Fibroblast of lung (primary cell): ENCODE results near the gene POU2F1. TPM values are rescaled to one million over a fixed set of nuclear protein-coding genes. Genes with fewer than 3 reads are reported as not detected.
A peak's percentile ranks its signal among the peaks of the same experiment; 100 is the strongest.

ENCODE experiments used
- DNase-seq, 2 donors: peaks; one replicate each; pipeline versions ENCODE4 v3.0.0 to v3.0.0-alpha.2; 2010; ENCODE audit warnings: low read depth in 2 of 2
- H2AFZ ChIP-seq: 2 replicates; pipeline ENCODE4 v1.5.1; 2012; ENCODE audit warnings: low read length, control low read depth, inconsistent platforms
- H3K27ac ChIP-seq: 2 replicates; pipeline ENCODE4 v1.5.1; 2011; ENCODE audit warnings: low read length, control low read depth; ENCODE audit not compliant: insufficient read depth
- H3K27me3 ChIP-seq: 2 replicates; pipeline ENCODE4 v1.5.1; 2011; ENCODE audit warnings: mild to moderate bottlenecking, low read length; ENCODE audit not compliant: control insufficient read depth, insufficient read depth
- H3K36me3 ChIP-seq: 2 replicates; pipeline ENCODE4 v1.5.1; 2011; ENCODE audit warnings: low read length; ENCODE audit not compliant: control insufficient read depth, insufficient read depth
- H3K4me1 ChIP-seq: 2 replicates; pipeline ENCODE4 v1.5.1; 2011; ENCODE audit warnings: low read length; ENCODE audit not compliant: control insufficient read depth, insufficient read depth; ENCODE audit errors: extremely low read depth
- H3K4me2 ChIP-seq: 2 replicates; pipeline ENCODE4 v1.5.1; 2011; ENCODE audit warnings: low read length, control low read depth; ENCODE audit not compliant: insufficient read depth; ENCODE audit errors: extremely low read depth
- H3K4me3 ChIP-seq, 4 experiments: fragments of 200-600 bp in 1 of 4; sonication (generic) in 1 of 4; replicated peaks in 1 of 4; 2 replicates each; pipeline ENCODE4 v1.5.1; 2011 to 2016; ENCODE audit warnings: low read length in 4 of 4, low read depth in 3 of 4, mild to moderate bottlenecking in 3 of 4, control low read depth in 2 of 4, inconsistent platforms in 1 of 4, mixed read lengths in 1 of 4; ENCODE audit not compliant: insufficient read depth in 1 of 4; ENCODE audit errors: control extremely low read depth in 1 of 4
- H3K79me2 ChIP-seq: 2 replicates; pipeline ENCODE4 v1.5.1; 2012; ENCODE audit warnings: mild to moderate bottlenecking, low read length, inconsistent platforms; ENCODE audit not compliant: control insufficient read depth, insufficient read depth
- H3K9ac ChIP-seq: 2 replicates; pipeline ENCODE4 v1.5.1; 2011; ENCODE audit warnings: mild to moderate bottlenecking, low read length, control low read depth; ENCODE audit not compliant: insufficient read depth
- H3K9me3 ChIP-seq: 2 replicates; pipeline ENCODE4 v1.5.1; 2012; ENCODE audit warnings: low read depth, low read length; ENCODE audit not compliant: control insufficient read depth, insufficient read depth
- H4K20me1 ChIP-seq: 2 replicates; pipeline ENCODE4 v1.5.1; 2011; ENCODE audit warnings: low read length; ENCODE audit not compliant: control insufficient read depth, insufficient read depth; ENCODE audit errors: extremely low read depth
- CTCF ChIP-seq, 2 donors: IDR thresholded peaks in 1 of 2; conservative IDR thresholded peaks in 1 of 2; 1 replicate in 1 of 2; 2 replicates in 1 of 2; pipeline ENCODE4 v1.5.1; 2011 to 2012; ENCODE audit warnings: low read length in 2 of 2, control low read depth in 1 of 2, inconsistent platforms in 1 of 2, low read depth in 1 of 2, mild to moderate bottlenecking in 1 of 2
- EZH2 ChIP-seq: IDR thresholded peaks from 2 replicates; pipeline ENCODE4 v1.5.1; 2012; ENCODE audit warnings: low read length, control low read depth, mild to moderate bottlenecking; ENCODE audit errors: missing control alignments
- polyA plus RNA-seq, 2 donors: library from polyadenylated mRNA; depleted of rRNA in 1 of 2; stranded (reverse) in 1 of 2; unstranded in 1 of 2; fragments of >200 nt; gene quantifications; 2 replicates each; pipeline ENCODE4 v1.2.1, GENCODE V29; 2011 to 2012; ENCODE audit warnings: missing spikeins in 1 of 2
- total RNA-seq: library from RNA; depleted of rRNA; stranded (reverse); fragments of >200 nt; gene quantifications from 2 replicates; pipeline ENCODE4 v1.2.1, GENCODE V29; 2014

The POU2F1 gene
- total and polyA plus RNA-seq, 2 donors (not counting 1 experiment from before 2014, with no cell fraction given): 3.5 to 4.3 TPM

GRCh38 chr1:167438171-167439138 lies 217.8 kb downstream of the POU2F1 start:
- no peaks in the 10 kb centered on the region for H3K36me3 ChIP-seq
- no peaks in the 10 kb centered on the region for H3K9me3 ChIP-seq
- no peak overlapping the region for H3K4me3 ChIP-seq
- H2AFZ ChIP-seq: no peak overlapping the region
- no peak overlapping the region for H3K27ac ChIP-seq
- H4K20me1 ChIP-seq: no peaks in the 10 kb centered on the region
- no peaks in the 10 kb centered on the region for H3K4me1 ChIP-seq
- DNase-seq: no peak
- no peak overlapping the region for H3K4me2 ChIP-seq
- H3K27me3 ChIP-seq: no peaks in the 10 kb centered on the region
- H3K79me2 ChIP-seq: no peaks in the 10 kb centered on the region
- TF ChIP-seq CTCF (conservative IDR thresholded peaks at IDR 0.05 in 1 of 2, IDR thresholded peaks at IDR 0.05 in 1 of 2; ENCODE audit: low read depth in 1 of 2, low read length in 2 of 2) (no peak), EZH2 (no peak)
- H3K9ac ChIP-seq: no peak overlapping the region

GRCh38 chr1:167439301-167439988 lies 218.8 kb downstream of the POU2F1 start:
- Histone ChIP-seq H3K27ac (no peak overlapping the region), H4K20me1 (no peaks in the 10 kb centered on the region), H3K9ac (no peak overlapping the region), H3K27me3 (no peaks in the 10 kb centered on the region), H3K4me1 (no peaks in the 10 kb centered on the region), H3K4me3 (peak overlapping the region; percentile 18 to 51 (median 36)), H3K9me3 (no peaks in the 10 kb centered on the region), H2AFZ (peak overlapping the region; percentile 34), H3K36me3 (no peaks in the 10 kb centered on the region), H3K4me2 (peak overlapping the region; percentile 75), H3K79me2 (no peaks in the 10 kb centered on the region)
- DNase-seq: peak; percentile 34 to 44
- peak; percentile 24 to 26 for TF ChIP-seq CTCF (conservative IDR thresholded peaks at IDR 0.05 in 1 of 2, IDR thresholded peaks at IDR 0.05 in 1 of 2; ENCODE audit: low read depth in 1 of 2, low read length in 2 of 2)
- no peak for TF ChIP-seq EZH2

- H3K36me3 ChIP-seq: no peaks in the 10 kb centered on the region
- H3K9ac ChIP-seq: no peak overlapping the region
- no peak for TF ChIP-seq EZH2
- no peak for TF ChIP-seq CTCF (conservative IDR thresholded peaks at IDR 0.05 in 1 of 2, IDR thresholded peaks at IDR 0.05 in 1 of 2; ENCODE audit: low read depth in 1 of 2, low read length in 2 of 2)
- H3K4me1 ChIP-seq: no peaks in the 10 kb centered on the region
- no peak overlapping the region for H3K27ac ChIP-seq
- no peaks in the 10 kb centered on the region for H3K79me2 ChIP-seq
- H3K9me3 ChIP-seq: no peaks in the 10 kb centered on the region
- DNase-seq: no peak
- no peaks in the 10 kb centered on the region for H3K27me3 ChIP-seq
- no peak overlapping the region for H3K4me3 ChIP-seq
- H3K4me2 ChIP-seq: no peak overlapping the region
- H2AFZ ChIP-seq: no peak overlapping the region
- no peaks in the 10 kb centered on the region for H4K20me1 ChIP-seq
Observed at GRCh38 chr1:167440345-167440744, 219.7 kb downstream of the POU2F1 start.
